Right lobe of liver (tissue), 4 donors: ENCODE data around the gene ARHGEF10L.

ENCODE experiments used
- POLR2A ChIP-seq: fragments of 450-650 bp; IDR thresholded peaks from one replicate; pipeline ENCODE4 v1.6.1; 2017; ENCODE audit warnings: antibody characterized with exemption, mild to moderate bottlenecking
- TF ChIP-seq, protein P1 (sequence below), 4 donors: fragments of 200-600 bp in 3 of 4; fragments of 450-650 bp in 1 of 4; IDR thresholded peaks; one replicate each; pipeline versions ENCODE4 v1.5.1 to v1.8.0; 2016 to 2022; ENCODE audit warnings: antibody characterized with exemption in 4 of 4, mild to moderate bottlenecking in 2 of 4
- donor health status: DM: no; HTN: no; CAD: no.
- donor health status: DM: no; HTN: no; CAD: no.
- donor health status: DM: no; HTN: yes; CAD: no.

GRCh38 chr1:17655922-17656321 lies 116.4 kb downstream of the ARHGEF10L start:
- TF ChIP-seq, protein P1, sequence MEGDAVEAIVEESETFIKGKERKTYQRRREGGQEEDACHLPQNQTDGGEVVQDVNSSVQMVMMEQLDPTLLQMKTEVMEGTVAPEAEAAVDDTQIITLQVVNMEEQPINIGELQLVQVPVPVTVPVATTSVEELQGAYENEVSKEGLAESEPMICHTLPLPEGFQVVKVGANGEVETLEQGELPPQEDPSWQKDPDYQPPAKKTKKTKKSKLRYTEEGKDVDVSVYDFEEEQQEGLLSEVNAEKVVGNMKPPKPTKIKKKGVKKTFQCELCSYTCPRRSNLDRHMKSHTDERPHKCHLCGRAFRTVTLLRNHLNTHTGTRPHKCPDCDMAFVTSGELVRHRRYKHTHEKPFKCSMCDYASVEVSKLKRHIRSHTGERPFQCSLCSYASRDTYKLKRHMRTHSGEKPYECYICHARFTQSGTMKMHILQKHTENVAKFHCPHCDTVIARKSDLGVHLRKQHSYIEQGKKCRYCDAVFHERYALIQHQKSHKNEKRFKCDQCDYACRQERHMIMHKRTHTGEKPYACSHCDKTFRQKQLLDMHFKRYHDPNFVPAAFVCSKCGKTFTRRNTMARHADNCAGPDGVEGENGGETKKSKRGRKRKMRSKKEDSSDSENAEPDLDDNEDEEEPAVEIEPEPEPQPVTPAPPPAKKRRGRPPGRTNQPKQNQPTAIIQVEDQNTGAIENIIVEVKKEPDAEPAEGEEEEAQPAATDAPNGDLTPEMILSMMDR (IDR thresholded peaks at IDR 0.05), result no peak
- TF ChIP-seq POLR2A, result no peak
